Skeletal muscle tissue (tissue), 4 donors: Measurements from ENCODE around the gene CEACAM18. TPM values are rescaled to one million over a fixed set of nuclear protein-coding genes. Genes with fewer than 3 reads are reported as not detected.

ENCODE experiments used
- H3K27ac ChIP-seq: one replicate; pipeline ENCODE4 v1.7.0; 2013; ENCODE audit warnings: mild to moderate bottlenecking, low read depth, low read length, inconsistent platforms
- H3K27me3 ChIP-seq, 3 donors: one replicate each; pipeline ENCODE4 v1.7.0; 2013; ENCODE audit warnings: low read length in 3 of 3; ENCODE audit not compliant: control insufficient read depth in 3 of 3, insufficient read depth in 3 of 3
- H3K36me3 ChIP-seq, 3 donors: one replicate each; pipeline ENCODE4 v1.7.0; 2013; ENCODE audit warnings: low read length in 3 of 3; ENCODE audit not compliant: control insufficient read depth in 3 of 3, insufficient read depth in 3 of 3
- H3K4me1 ChIP-seq, 3 donors: one replicate each; pipeline ENCODE4 v1.7.0; 2013; ENCODE audit warnings: low read length in 3 of 3, mild to moderate bottlenecking in 3 of 3; ENCODE audit not compliant: control insufficient read depth in 3 of 3, insufficient read depth in 3 of 3
- H3K4me3 ChIP-seq, 3 donors: one replicate each; pipeline ENCODE4 v1.7.0; 2013; ENCODE audit warnings: low read length in 3 of 3
- H3K9ac ChIP-seq, 3 donors: one replicate each; pipeline ENCODE4 v1.7.0; 2013; ENCODE audit warnings: low read length in 3 of 3, mild to moderate bottlenecking in 3 of 3, moderate library complexity in 2 of 3, low read depth in 1 of 3
- H3K9me3 ChIP-seq, 3 donors: one replicate each; pipeline ENCODE4 v1.7.0; 2013; ENCODE audit warnings: low read length in 3 of 3; ENCODE audit not compliant: control insufficient read depth in 3 of 3
- total RNA-seq: library from RNA; depleted of rRNA; stranded (reverse); fragments of >200 nt; gene quantifications from one replicate; pipeline ENCODE4 v1.2.3, GENCODE V29; 2014
- donor health status: Osteomylitis.

The CEACAM18 gene
- total RNA-seq, 1 donor from 2014 or later: not detected

- Histone ChIP-seq H3K9me3 (no peaks in the 10 kb centered on the region), H3K9ac (no peak overlapping the region), H3K4me1 (no peaks in the 10 kb centered on the region), H3K27ac (no peak overlapping the region), H3K4me3 (no peak overlapping the region), H3K27me3 (peaks cover 0 to 6% (median 4%) of the 10 kb centered on the region in 3 donors), H3K36me3 (no peaks in the 10 kb centered on the region)
These were observed 36.6 kb downstream of the CEACAM18 start for GRCh38 chr19:51514866-51515481.

- Histone ChIP-seq H3K9ac (no peak overlapping the region), H3K27me3 (peaks cover 0 to 3% (median 3%) of the 10 kb centered on the region in 3 donors), H3K9me3 (no peaks in the 10 kb centered on the region), H3K36me3 (no peaks in the 10 kb centered on the region), H3K4me1 (no peaks in the 10 kb centered on the region), H3K4me3 (no peak overlapping the region), H3K27ac (no peak overlapping the region)
These were observed 42.4 kb downstream of the CEACAM18 start for GRCh38 chr19:51520728-51521127.

GRCh38 chr19:51521357-51521756 lies 43.0 kb downstream of the CEACAM18 start:
- Histone ChIP-seq H3K4me1 (no peaks in the 10 kb centered on the region), H3K4me3 (no peak overlapping the region), H3K27me3 (peaks cover 0 to 3% (median 3%) of the 10 kb centered on the region in 3 donors), H3K27ac (no peak overlapping the region), H3K36me3 (no peaks in the 10 kb centered on the region), H3K9me3 (no peaks in the 10 kb centered on the region), H3K9ac (no peak overlapping the region)

- no peaks in the 10 kb centered on the region for H3K4me1 ChIP-seq
- H3K27me3 ChIP-seq: peaks cover 0 to 3% (median 3%) of the 10 kb centered on the region in 3 donors
- no peak overlapping the region for H3K27ac ChIP-seq
- H3K36me3 ChIP-seq: no peaks in the 10 kb centered on the region
- H3K9ac ChIP-seq: no peak overlapping the region
- H3K9me3 ChIP-seq: no peaks in the 10 kb centered on the region
- no peak overlapping the region for H3K4me3 ChIP-seq
These were observed 43.4 kb downstream of the CEACAM18 start for GRCh38 chr19:51521781-51522180.

- no peaks in the 10 kb centered on the region for H3K36me3 ChIP-seq
- H3K9ac ChIP-seq: no peak overlapping the region
- no peak overlapping the region for H3K4me3 ChIP-seq
- H3K4me1 ChIP-seq: no peaks in the 10 kb centered on the region
- H3K27ac ChIP-seq: no peak overlapping the region
- no peaks in the 10 kb centered on the region for H3K9me3 ChIP-seq
- H3K27me3 ChIP-seq: peaks cover 0 to 3% (median 3%) of the 10 kb centered on the region in 3 donors
These were observed 46.4 kb downstream of the CEACAM18 start for GRCh38 chr19:51524666-51525264.

- Histone ChIP-seq H3K4me1 (no peaks in the 10 kb centered on the region), H3K9ac (no peak overlapping the region), H3K27me3 (peaks cover 0 to 3% (median 3%) of the 10 kb centered on the region in 3 donors), H3K4me3 (no peak overlapping the region), H3K9me3 (no peaks in the 10 kb centered on the region), H3K36me3 (no peaks in the 10 kb centered on the region), H3K27ac (no peak overlapping the region)
These were observed 47.3 kb downstream of the CEACAM18 start for GRCh38 chr19:51525651-51526050.

GRCh38 chr19:51529301-51529700 lies 51.0 kb downstream of the CEACAM18 start:
- Histone ChIP-seq H3K4me3 (no peak overlapping the region), H3K9me3 (no peaks in the 10 kb centered on the region), H3K9ac (no peak overlapping the region), H3K36me3 (no peaks in the 10 kb centered on the region), H3K27ac (no peak overlapping the region), H3K4me1 (no peaks in the 10 kb centered on the region), H3K27me3 (peaks cover 0 to 11% (median 0%) of the 10 kb centered on the region in 3 donors)

GRCh38 chr19:51530616-51531015 lies 52.3 kb downstream of the CEACAM18 start:
- no peak overlapping the region for H3K4me3 ChIP-seq
- no peaks in the 10 kb centered on the region for H3K36me3 ChIP-seq
- peaks cover 0 to 11% (median 0%) of the 10 kb centered on the region in 3 donors for H3K27me3 ChIP-seq
- no peaks in the 10 kb centered on the region for H3K9me3 ChIP-seq
- no peak overlapping the region for H3K9ac ChIP-seq
- H3K27ac ChIP-seq: no peak overlapping the region
- H3K4me1 ChIP-seq: no peaks in the 10 kb centered on the region

- Histone ChIP-seq H3K36me3 (no peaks in the 10 kb centered on the region), H3K9ac (no peak within 1 kb of the TSS), H3K9me3 (no peaks in the 10 kb centered on the region), H3K4me1 (no peaks in the 10 kb centered on the region), H3K4me3 (no peak within 1 kb of the TSS), H3K27me3 (peaks cover 0 to 11% (median 0%) of the 10 kb centered on the region in 3 donors), H3K27ac (no peak within 1 kb of the TSS)
These were observed 53.3 kb downstream of the CEACAM18 start, which contains the start of gene SIGLEC6 for GRCh38 chr19:51531349-51532315. SIGLEC6 (minus strand) TSS chr19:51531670; CDS start chr19:51531648, 22 bp downstream.
